Measurements from ENCODE around the gene SRSF1.
"Not testable (repeated sequence)": the region's sequence is repeated elsewhere in the genome, so short reads cannot be mapped to it uniquely, and the experiment has no call there.

Gene SRSF1

GRCh38 chr17:57965521-57966160 lies 41.4 kb downstream of the SRSF1 start:
- DNase-seq (ENCODE audit: low read depth), result no peak

GRCh38 chr17:57963149-57963511 lies 43.9 kb downstream of the SRSF1 start:
- no peak for DNase-seq (ENCODE audit: low read depth)

- DNase-seq (ENCODE audit: low read depth), result no peak
Observed at GRCh38 chr17:57962279-57963148, 44.5 kb downstream of the SRSF1 start.

- no peak for DNase-seq (ENCODE audit: low read depth)
Observed at GRCh38 chr17:57959929-57960328, 47.1 kb downstream of the SRSF1 start.

- DNase-seq (ENCODE audit: low read depth), result not testable (repeated sequence)
Observed at GRCh38 chr17:57958391-57958790, 48.7 kb downstream of the SRSF1 start.

GRCh38 chr17:57957886-57958285 lies 49.2 kb downstream of the SRSF1 start:
- no peak for DNase-seq (ENCODE audit: low read depth)

GRCh38 chr17:57957120-57957850 lies 49.8 kb downstream of the SRSF1 start:
- DNase-seq (ENCODE audit: low read depth), result no peak

- no peak for DNase-seq (ENCODE audit: low read depth)
Observed at GRCh38 chr17:57956291-57957119, 50.5 kb downstream of the SRSF1 start.

GRCh38 chr17:57955183-57955931 lies 51.7 kb downstream of the SRSF1 start, which contains the start of gene CUEDC1:
Gene CUEDC1, minus strand, starts transcription at chr17:57955412. Its CDS starts 69,848 bp downstream, at chr17:57885564.
- DNase-seq (ENCODE audit: low read depth), result no peak

GRCh38 chr17:57954397-57955182 lies 52.5 kb downstream of the SRSF1 start:
- DNase-seq (ENCODE audit: low read depth), result no peak

- no peak for DNase-seq (ENCODE audit: low read depth)
Observed at GRCh38 chr17:57953705-57954396, 53.2 kb downstream of the SRSF1 start.
